ENCODE results near the gene ANKRD40.

ANKRD40 gene

GRCh38 chr17:50666316-50666715 lies 41.4 kb downstream of the ANKRD40 start:
- Histone ChIP-seq H3K14ac (ENCODE audit: low read length) (no peak overlapping the region), H3K9me3 (replicated peaks in 1 of 2; ENCODE audit: control insufficient read depth in 2 of 2, insufficient read depth in 1 of 2, low read depth in 1 of 2, low read length in 2 of 2) (no peaks in the 10 kb centered on the region), H3K27ac (replicated peaks; ENCODE audit: low read length) (no peak overlapping the region), H3K9ac (ENCODE audit: low read depth, low read length, poor library complexity) (no peak overlapping the region), H3K4me2 (ENCODE audit: insufficient read depth, low read length, poor library complexity, severe bottlenecking) (no peak overlapping the region), H3K79me1 (ENCODE audit: low read depth, low read length) (no peaks in the 10 kb centered on the region), H2BK12ac (ENCODE audit: low read length) (no peak overlapping the region), H2AFZ (ENCODE audit: low read length) (no peak overlapping the region), H3K36me3 (replicated peaks in 1 of 2; ENCODE audit: control insufficient read depth in 2 of 2, insufficient read depth in 2 of 2, low read length in 2 of 2) (no peaks in the 10 kb centered on the region), H2BK5ac (ENCODE audit: low read length) (no peak overlapping the region), H4K8ac (ENCODE audit: low read depth, low read length) (no peak overlapping the region), H3K4me3 (ENCODE audit: low read length in 2 of 2) (no peak overlapping the region), H2BK120ac (ENCODE audit: low read depth, low read length) (no peak overlapping the region), H4K91ac (ENCODE audit: low read depth, low read length, poor library complexity) (no peak overlapping the region), H3K4ac (ENCODE audit: low read length) (no peak overlapping the region), H3K23ac (ENCODE audit: low read depth, low read length, poor library complexity) (no peak overlapping the region), H2AK5ac (ENCODE audit: low read depth, low read length) (no peak overlapping the region), H3K18ac (ENCODE audit: low read length) (no peak overlapping the region), H3K4me1 (ENCODE audit: control insufficient read depth in 2 of 2, insufficient read depth in 1 of 2, low read depth in 1 of 2, low read length in 2 of 2) (peaks cover 5 to 17% of the 10 kb centered on the region in 2 donors), H2BK15ac (ENCODE audit: low read length) (no peak overlapping the region), H3K27me3 (ENCODE audit: control insufficient read depth in 3 of 3, insufficient read depth in 3 of 3, low read depth in 1 of 3, low read length in 3 of 3) (peaks cover 0 to 10% (median 0%) of the 10 kb centered on the region in 3 experiments)
- WGBS, 2 donors (ENCODE audit: extremely low coverage in 2 of 2, insufficient read length in 2 of 2, insufficient replicate concordance in 1 of 2): no CpG with 5 or more reads among the region's 8 CpGs
- no peak for DNase-seq (ENCODE audit: low spot score)

GRCh38 chr17:50665838-50666237 lies 41.9 kb downstream of the ANKRD40 start:
- H3K23ac ChIP-seq (ENCODE audit: low read depth, low read length, poor library complexity): no peak overlapping the region
- H3K9ac ChIP-seq (ENCODE audit: low read depth, low read length, poor library complexity): no peak overlapping the region
- H3K18ac ChIP-seq (ENCODE audit: low read length): no peak overlapping the region
- no peak overlapping the region for H2BK120ac ChIP-seq (ENCODE audit: low read depth, low read length)
- no peaks in the 10 kb centered on the region for H3K9me3 ChIP-seq (replicated peaks in 1 of 2; ENCODE audit: control insufficient read depth in 2 of 2, insufficient read depth in 1 of 2, low read depth in 1 of 2, low read length in 2 of 2)
- DNase-seq (ENCODE audit: low spot score): no peak
- H3K27ac ChIP-seq (replicated peaks; ENCODE audit: low read length): no peak overlapping the region
- no peak overlapping the region for H3K14ac ChIP-seq (ENCODE audit: low read length)
- no peak overlapping the region for H2AK5ac ChIP-seq (ENCODE audit: low read depth, low read length)
- H2BK5ac ChIP-seq (ENCODE audit: low read length): no peak overlapping the region
- H3K4me3 ChIP-seq (ENCODE audit: low read length in 2 of 2): no peak overlapping the region
- no peak overlapping the region for H4K8ac ChIP-seq (ENCODE audit: low read depth, low read length)
- H2BK15ac ChIP-seq (ENCODE audit: low read length): no peak overlapping the region
- H2BK12ac ChIP-seq (ENCODE audit: low read length): no peak overlapping the region
- no peak overlapping the region for H2AFZ ChIP-seq (ENCODE audit: low read length)
- WGBS, 2 donors (ENCODE audit: extremely low coverage in 2 of 2, insufficient read length in 2 of 2, insufficient replicate concordance in 1 of 2): no CpG with 5 or more reads among the region's 5 CpGs
- peaks cover 6 to 19% of the 10 kb centered on the region in 2 donors for H3K4me1 ChIP-seq (ENCODE audit: control insufficient read depth in 2 of 2, insufficient read depth in 1 of 2, low read depth in 1 of 2, low read length in 2 of 2)
- H3K36me3 ChIP-seq (replicated peaks in 1 of 2; ENCODE audit: control insufficient read depth in 2 of 2, insufficient read depth in 2 of 2, low read length in 2 of 2): no peaks in the 10 kb centered on the region
- no peak overlapping the region for H3K4me2 ChIP-seq (ENCODE audit: insufficient read depth, low read length, poor library complexity, severe bottlenecking)
- H4K91ac ChIP-seq (ENCODE audit: low read depth, low read length, poor library complexity): no peak overlapping the region
- no peaks in the 10 kb centered on the region for H3K79me1 ChIP-seq (ENCODE audit: low read depth, low read length)
- H3K4ac ChIP-seq (ENCODE audit: low read length): no peak overlapping the region
- peaks cover 0 to 7% (median 0%) of the 10 kb centered on the region in 3 experiments for H3K27me3 ChIP-seq (ENCODE audit: control insufficient read depth in 3 of 3, insufficient read depth in 3 of 3, low read depth in 1 of 3, low read length in 3 of 3)

GRCh38 chr17:50664788-50665458 lies 42.8 kb downstream of the ANKRD40 start:
- DNase-seq (ENCODE audit: low spot score): no peak
- H3K18ac ChIP-seq (ENCODE audit: low read length): no peak overlapping the region
- no peak overlapping the region for H2BK15ac ChIP-seq (ENCODE audit: low read length)
- H2BK12ac ChIP-seq (ENCODE audit: low read length): no peak overlapping the region
- H2BK120ac ChIP-seq (ENCODE audit: low read depth, low read length): no peak overlapping the region
- H3K9ac ChIP-seq (ENCODE audit: low read depth, low read length, poor library complexity): no peak overlapping the region
- H3K27ac ChIP-seq (replicated peaks; ENCODE audit: low read length): no peak overlapping the region
- no peaks in the 10 kb centered on the region for H3K79me1 ChIP-seq (ENCODE audit: low read depth, low read length)
- H3K4me1 ChIP-seq (ENCODE audit: control insufficient read depth in 2 of 2, insufficient read depth in 1 of 2, low read depth in 1 of 2, low read length in 2 of 2): peaks cover 6 to 19% of the 10 kb centered on the region in 2 donors
- H2AK5ac ChIP-seq (ENCODE audit: low read depth, low read length): no peak overlapping the region
- H3K36me3 ChIP-seq (replicated peaks in 1 of 2; ENCODE audit: control insufficient read depth in 2 of 2, insufficient read depth in 2 of 2, low read length in 2 of 2): no peaks in the 10 kb centered on the region
- H2BK5ac ChIP-seq (ENCODE audit: low read length): no peak overlapping the region
- no peak overlapping the region for H3K4me2 ChIP-seq (ENCODE audit: insufficient read depth, low read length, poor library complexity, severe bottlenecking)
- no peak overlapping the region for H3K4ac ChIP-seq (ENCODE audit: low read length)
- no peak overlapping the region for H4K91ac ChIP-seq (ENCODE audit: low read depth, low read length, poor library complexity)
- H3K14ac ChIP-seq (ENCODE audit: low read length): no peak overlapping the region
- H3K23ac ChIP-seq (ENCODE audit: low read depth, low read length, poor library complexity): no peak overlapping the region
- no peak overlapping the region for H3K4me3 ChIP-seq (ENCODE audit: low read length in 2 of 2)
- H2AFZ ChIP-seq (ENCODE audit: low read length): no peak overlapping the region
- H3K27me3 ChIP-seq (ENCODE audit: control insufficient read depth in 3 of 3, insufficient read depth in 3 of 3, low read depth in 1 of 3, low read length in 3 of 3): peaks cover 0 to 5% (median 0%) of the 10 kb centered on the region in 3 experiments
- no peaks in the 10 kb centered on the region for H3K9me3 ChIP-seq (replicated peaks in 1 of 2; ENCODE audit: control insufficient read depth in 2 of 2, insufficient read depth in 1 of 2, low read depth in 1 of 2, low read length in 2 of 2)
- no CpG with 5 or more reads among the region's 12 CpGs for WGBS, 2 donors (ENCODE audit: extremely low coverage in 2 of 2, insufficient read length in 2 of 2, insufficient replicate concordance in 1 of 2)
- no peak overlapping the region for H4K8ac ChIP-seq (ENCODE audit: low read depth, low read length)

- no peak overlapping the region for H3K27ac ChIP-seq (replicated peaks; ENCODE audit: low read length)
- no peak overlapping the region for H3K9ac ChIP-seq (ENCODE audit: low read depth, low read length, poor library complexity)
- H3K27me3 ChIP-seq (ENCODE audit: control insufficient read depth in 3 of 3, insufficient read depth in 3 of 3, low read depth in 1 of 3, low read length in 3 of 3): peaks cover 0 to 5% (median 0%) of the 10 kb centered on the region in 3 experiments
- H3K23ac ChIP-seq (ENCODE audit: low read depth, low read length, poor library complexity): no peak overlapping the region
- no peak overlapping the region for H2BK5ac ChIP-seq (ENCODE audit: low read length)
- peak overlapping the region in 1 of 2 donors; percentile 2 for H3K4me3 ChIP-seq (ENCODE audit: low read length in 2 of 2)
- H3K36me3 ChIP-seq (replicated peaks in 1 of 2; ENCODE audit: control insufficient read depth in 2 of 2, insufficient read depth in 2 of 2, low read length in 2 of 2): no peaks in the 10 kb centered on the region
- H3K4me2 ChIP-seq (ENCODE audit: insufficient read depth, low read length, poor library complexity, severe bottlenecking): no peak overlapping the region
- no peak overlapping the region for H2AFZ ChIP-seq (ENCODE audit: low read length)
- no peak for DNase-seq (ENCODE audit: low spot score)
- peaks cover 6 to 19% of the 10 kb centered on the region in 2 donors for H3K4me1 ChIP-seq (ENCODE audit: control insufficient read depth in 2 of 2, insufficient read depth in 1 of 2, low read depth in 1 of 2, low read length in 2 of 2)
- H4K91ac ChIP-seq (ENCODE audit: low read depth, low read length, poor library complexity): no peak overlapping the region
- H3K4ac ChIP-seq (ENCODE audit: low read length): no peak overlapping the region
- no peaks in the 10 kb centered on the region for H3K79me1 ChIP-seq (ENCODE audit: low read depth, low read length)
- H4K8ac ChIP-seq (ENCODE audit: low read depth, low read length): no peak overlapping the region
- no peak overlapping the region for H2BK12ac ChIP-seq (ENCODE audit: low read length)
- no peaks in the 10 kb centered on the region for H3K9me3 ChIP-seq (replicated peaks in 1 of 2; ENCODE audit: control insufficient read depth in 2 of 2, insufficient read depth in 1 of 2, low read depth in 1 of 2, low read length in 2 of 2)
- H2BK15ac ChIP-seq (ENCODE audit: low read length): no peak overlapping the region
- H2AK5ac ChIP-seq (ENCODE audit: low read depth, low read length): peak overlapping the region; percentile 67
- no peak overlapping the region for H3K14ac ChIP-seq (ENCODE audit: low read length)
- WGBS, 2 donors (ENCODE audit: extremely low coverage in 2 of 2, insufficient read length in 2 of 2, insufficient replicate concordance in 1 of 2): no CpG with 5 or more reads among the region's 10 CpGs
- no peak overlapping the region for H2BK120ac ChIP-seq (ENCODE audit: low read depth, low read length)
- H3K18ac ChIP-seq (ENCODE audit: low read length): no peak overlapping the region
Measured at GRCh38 chr17:50663812-50664374, 43.8 kb downstream of the ANKRD40 start.

All from neuronal stem cell (in vitro differentiated cells).